GM21390 (cell line): ENCODE measurements around the gene CABLES1.

ENCODE experiments used
- ATAC-seq: cut with Tn5 transposase; IDR thresholded peaks from one replicate; pipeline ENCODE4 v1.9.1; 2021; ENCODE audit not compliant: unreplicated experiment

The CABLES1 gene

DNA sequence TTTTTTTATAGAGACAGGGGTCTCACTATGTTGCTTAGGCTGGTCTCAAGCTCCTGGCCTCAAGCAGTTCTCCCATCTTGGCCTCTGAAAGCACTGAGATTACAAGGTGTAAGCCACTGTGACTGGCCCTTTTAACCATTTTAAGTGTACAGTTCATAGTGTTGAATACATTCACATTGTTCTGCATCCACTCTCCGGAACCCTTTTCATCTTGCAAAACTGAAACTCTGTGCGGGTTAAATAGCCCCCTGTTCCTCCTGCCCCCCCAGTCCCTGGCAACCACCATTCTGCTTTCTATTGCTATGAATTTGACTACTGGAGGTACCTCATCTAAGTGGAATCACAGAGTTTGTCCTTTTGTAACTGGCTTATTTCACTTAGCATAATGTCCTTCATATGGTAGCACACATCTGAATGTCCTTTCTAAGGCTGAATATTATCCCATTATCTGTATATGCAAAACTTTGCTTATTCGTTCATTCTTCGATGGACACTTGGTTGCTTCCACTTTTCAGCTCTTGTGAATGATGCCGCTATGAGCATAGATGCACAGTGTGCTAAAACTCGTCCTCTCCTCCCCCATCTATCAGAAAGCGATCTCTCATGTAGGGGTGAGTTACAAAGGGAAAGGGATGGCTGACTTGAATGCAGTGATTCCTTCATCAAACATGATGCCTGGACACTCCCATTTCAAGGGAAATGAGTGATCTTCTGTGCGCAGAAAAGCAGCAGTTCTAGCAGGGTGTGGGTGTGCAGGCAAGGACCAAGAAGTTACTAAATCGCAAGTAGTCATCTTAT is 30.2 kb downstream of the CABLES1 start:
- ATAC-seq = no peak

- ATAC-seq = no peak
These were observed 31.7 kb downstream of the CABLES1 start for GRCh38 chr18:23166891-23167541.

- ATAC-seq = no peak
These were observed 34.4 kb downstream of the CABLES1 start for GRCh38 chr18:23169673-23170044.

DNA sequence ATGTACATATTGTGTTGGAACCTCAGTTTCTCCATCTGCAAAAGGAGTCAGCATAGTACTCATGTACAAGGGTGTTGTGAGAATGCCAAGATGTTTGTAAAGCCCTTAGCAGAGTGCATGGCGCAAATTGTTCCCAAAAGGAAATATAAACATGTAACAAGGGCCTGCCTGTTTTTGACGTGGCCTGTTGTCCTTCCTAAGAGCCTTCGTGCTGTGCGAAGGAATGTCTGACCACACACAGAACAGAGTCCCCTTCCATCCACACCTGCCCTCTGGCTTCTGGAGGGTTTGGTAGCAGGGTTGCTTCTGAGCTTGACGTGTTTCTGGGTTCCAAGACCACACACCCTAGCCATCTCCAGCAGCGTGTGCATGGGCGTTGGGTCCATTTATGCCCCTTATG is 34.9 kb downstream of the CABLES1 start:
- ATAC-seq = no peak

DNA sequence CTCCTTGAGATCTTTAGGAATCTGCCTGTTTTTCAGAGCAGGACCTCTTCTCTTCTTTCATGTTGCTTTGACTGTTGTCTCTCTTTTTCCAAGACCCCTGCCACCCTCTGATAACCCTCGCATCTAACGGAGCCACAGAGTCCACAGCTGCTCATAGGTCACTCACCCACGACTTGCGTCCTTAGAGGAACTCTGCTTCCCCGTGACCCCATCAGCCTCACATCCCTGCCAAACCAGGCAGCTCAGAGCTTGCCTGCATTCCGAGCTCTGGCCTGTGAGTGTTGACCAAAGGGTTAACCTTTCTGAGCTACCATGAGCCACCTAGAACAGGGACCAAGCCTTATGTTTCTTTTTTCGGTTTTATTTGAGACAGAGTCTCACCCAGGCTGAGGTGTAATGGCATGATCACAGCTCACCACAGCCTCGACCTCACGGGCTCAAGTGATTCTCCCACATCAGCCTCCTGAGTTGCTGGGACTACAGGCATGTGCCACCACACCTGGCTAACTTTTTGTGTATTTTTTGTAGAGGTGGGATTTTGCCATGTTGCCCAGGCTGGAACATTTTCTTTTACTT is 36.4 kb downstream of the CABLES1 start:
- ATAC-seq = no peak

- ATAC-seq = no peak
These were observed 37.5 kb downstream of the CABLES1 start for GRCh38 chr18:23172591-23173380.

DNA sequence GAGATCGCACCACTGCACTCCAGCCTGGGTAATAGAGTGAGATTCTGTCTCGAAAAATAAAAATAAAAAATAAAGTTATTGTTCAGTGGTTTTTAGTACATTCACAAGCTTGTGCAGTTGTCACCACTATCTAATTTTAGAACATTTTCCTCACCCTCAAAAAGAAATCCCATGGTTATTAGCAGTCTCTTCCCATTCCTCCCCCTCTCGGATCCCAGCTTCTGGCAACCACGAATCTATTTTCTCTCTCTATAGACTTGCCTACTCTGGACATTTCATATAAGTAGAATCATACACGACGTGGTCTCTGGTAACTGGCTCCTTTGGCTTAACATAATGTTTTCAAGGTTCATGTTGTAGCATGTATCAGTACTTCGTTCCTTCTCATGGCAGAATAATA is 38.6 kb downstream of the CABLES1 start:
- no peak for ATAC-seq

GRCh38 chr18:23176701-23177432 is 41.6 kb downstream of the CABLES1 start:
- no peak for ATAC-seq

GRCh38 chr18:23177433-23178072 is 42.3 kb downstream of the CABLES1 start:
- no peak for ATAC-seq

- no peak for ATAC-seq
These were observed 42.9 kb downstream of the CABLES1 start for GRCh38 chr18:23178201-23178600.

DNA sequence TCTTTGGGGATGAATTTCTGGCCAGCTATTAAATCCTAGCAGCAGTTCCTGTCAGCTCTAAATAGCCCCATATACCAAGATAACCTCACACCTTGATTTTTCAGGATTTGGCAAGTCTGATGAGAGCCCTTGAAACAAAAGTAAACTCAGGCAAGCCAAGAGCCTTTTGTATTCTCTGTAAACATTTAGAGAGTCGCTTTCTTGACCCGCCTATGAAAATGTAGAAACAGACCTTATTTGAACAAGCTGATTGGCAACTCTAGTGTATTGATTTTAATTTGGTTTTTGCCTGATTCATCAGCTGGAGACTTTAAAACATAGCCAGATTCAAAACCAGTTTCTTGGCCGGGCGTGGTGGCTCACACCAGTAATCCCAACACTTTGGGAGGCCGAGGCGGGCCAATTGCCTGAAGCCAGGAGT is 43.4 kb downstream of the CABLES1 start:
- ATAC-seq = no peak

- ATAC-seq = no peak
These were observed 44.1 kb downstream of the CABLES1 start for GRCh38 chr18:23179416-23179815.

GRCh38 chr18:23181547-23181946 is 46.3 kb downstream of the CABLES1 start:
- ATAC-seq = no peak

GRCh38 chr18:23182606-23183005 is 47.3 kb downstream of the CABLES1 start:
- no peak for ATAC-seq

GRCh38 chr18:23183411-23184150 is 48.3 kb downstream of the CABLES1 start:
- no peak for ATAC-seq

GRCh38 chr18:23186781-23187180 is 51.5 kb downstream of the CABLES1 start:
- no peak for ATAC-seq

DNA sequence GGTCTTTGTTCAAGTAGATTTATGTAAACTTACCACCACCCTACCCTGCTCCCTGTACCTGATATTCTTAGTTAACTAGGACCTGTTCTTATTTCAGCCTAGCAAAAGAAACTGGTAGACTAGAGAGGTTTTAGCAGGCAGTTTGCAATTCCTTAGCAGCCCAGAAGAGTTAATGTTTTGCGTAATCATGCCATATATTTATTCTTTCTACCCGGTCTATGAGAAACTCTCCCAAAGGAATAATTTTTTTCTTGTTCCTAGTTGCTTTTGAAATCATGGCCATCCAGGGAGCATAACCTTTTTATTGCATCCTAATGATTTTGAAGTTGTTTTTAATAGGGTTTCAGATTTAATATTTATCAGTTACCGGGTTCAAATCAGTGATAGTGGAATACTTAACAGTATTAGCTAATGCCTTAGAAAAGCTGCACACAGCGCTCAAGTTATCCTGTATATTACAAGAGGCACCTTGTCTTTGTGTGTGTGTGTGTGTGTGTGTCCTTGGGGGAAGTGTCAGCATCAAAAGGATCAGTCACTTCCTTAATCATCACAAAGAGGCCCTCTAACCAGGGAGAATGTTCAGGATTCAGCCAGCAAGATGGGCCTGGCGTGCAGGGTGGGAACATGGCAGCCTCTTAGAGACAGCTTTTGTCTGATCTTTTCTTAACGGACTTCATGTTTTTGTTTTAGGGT is 52.9 kb downstream of the CABLES1 start:
- ATAC-seq = no peak

DNA sequence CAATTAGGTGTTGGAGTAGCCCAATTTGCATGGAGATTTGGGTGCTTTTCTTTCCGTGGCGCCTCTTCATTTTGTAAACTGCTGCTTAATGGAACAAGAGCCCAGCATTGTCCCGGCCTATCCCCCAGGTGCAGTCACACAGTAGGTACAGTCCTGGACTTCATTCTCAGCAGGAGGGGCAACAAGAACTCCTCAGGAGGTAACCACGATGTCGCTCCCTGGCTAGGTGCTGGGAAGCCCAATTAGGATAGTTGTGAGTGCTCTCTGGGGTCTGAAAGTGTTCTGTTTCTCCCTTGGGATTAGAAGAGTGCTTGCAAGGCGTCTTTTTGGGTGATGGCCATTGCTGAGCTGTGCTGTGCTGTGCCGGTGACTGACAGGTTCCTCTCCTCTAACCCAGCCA is 53.8 kb downstream of the CABLES1 start:
- ATAC-seq = no peak
